Measurements from ENCODE around the gene ICE1.

GRCh38 chr5:5418764-5419163 lies 3.7 kb upstream of the ICE1 start:
- TF ChIP-seq CTCF (IDR thresholded peaks at IDR 0.05 in 8 of 11, conservative IDR thresholded peaks at IDR 0.05 in 3 of 11) (no peak), POLR2A (IDR thresholded peaks at IDR 0.05) (no peak)

Measured in spleen (tissue), 7 donors.